ENCODE results near the gene PRKCH. TPM values are rescaled to one million over a fixed set of nuclear protein-coding genes. Genes with fewer than 3 reads are reported as not detected.

PRKCH gene
- total RNA-seq, 1 donor from 2014 or later: 43.0 TPM

- DNase-seq (ENCODE audit: low spot score): no peak
Measured at GRCh38 chr14:61362072-61362750, 40.8 kb downstream of the PRKCH start.

DNA sequence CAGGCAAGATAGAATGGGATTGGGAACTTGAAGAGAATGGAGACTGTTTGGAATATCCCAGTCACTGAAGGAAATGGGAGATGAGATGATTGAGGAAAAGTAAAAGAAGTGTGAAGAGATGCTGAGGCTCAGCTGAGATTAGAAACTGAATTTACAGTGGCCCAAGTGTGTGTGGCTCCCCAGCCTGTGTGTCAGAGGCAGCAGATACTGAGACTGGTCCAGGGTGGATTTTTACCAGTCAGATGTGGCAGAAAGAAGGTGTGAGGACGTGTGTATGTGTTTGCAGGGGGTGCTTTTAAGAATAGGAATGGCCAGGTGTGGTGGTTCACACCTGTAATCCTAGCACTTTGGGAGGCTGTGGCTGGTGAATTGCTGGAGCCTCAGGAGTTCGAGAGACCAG is 42.9 kb downstream of the PRKCH start:
- no peak for DNase-seq (ENCODE audit: low spot score)

DNA sequence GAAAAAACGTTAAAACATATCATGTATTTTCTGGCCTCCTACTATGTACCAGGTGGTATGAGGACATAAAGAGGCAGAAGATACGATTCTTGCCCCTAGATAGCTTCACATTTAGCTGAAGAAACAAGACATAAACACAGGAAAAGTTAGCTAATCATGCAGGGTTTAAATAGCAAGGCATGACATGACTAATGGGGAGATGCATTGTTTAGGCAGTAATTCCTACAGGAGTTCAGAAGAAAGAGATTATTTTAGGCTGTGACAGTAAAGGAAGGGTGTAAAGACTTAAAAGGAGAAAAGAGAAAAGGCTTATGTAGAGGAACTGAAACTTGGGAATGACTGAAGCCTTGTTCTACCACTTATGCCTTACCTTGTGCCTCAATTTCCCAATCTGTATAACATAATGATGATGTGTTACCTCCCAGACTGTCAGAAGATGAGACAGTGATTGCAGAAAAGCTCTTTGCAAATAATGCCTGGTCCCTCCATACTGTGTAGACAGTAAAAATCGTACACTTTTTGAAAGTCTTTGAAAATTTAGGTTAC is 44.4 kb downstream of the PRKCH start:
- DNase-seq (ENCODE audit: low spot score): no peak

GRCh38 chr14:61368114-61368710 is 46.8 kb downstream of the PRKCH start:
- no peak for DNase-seq (ENCODE audit: low spot score)

DNA sequence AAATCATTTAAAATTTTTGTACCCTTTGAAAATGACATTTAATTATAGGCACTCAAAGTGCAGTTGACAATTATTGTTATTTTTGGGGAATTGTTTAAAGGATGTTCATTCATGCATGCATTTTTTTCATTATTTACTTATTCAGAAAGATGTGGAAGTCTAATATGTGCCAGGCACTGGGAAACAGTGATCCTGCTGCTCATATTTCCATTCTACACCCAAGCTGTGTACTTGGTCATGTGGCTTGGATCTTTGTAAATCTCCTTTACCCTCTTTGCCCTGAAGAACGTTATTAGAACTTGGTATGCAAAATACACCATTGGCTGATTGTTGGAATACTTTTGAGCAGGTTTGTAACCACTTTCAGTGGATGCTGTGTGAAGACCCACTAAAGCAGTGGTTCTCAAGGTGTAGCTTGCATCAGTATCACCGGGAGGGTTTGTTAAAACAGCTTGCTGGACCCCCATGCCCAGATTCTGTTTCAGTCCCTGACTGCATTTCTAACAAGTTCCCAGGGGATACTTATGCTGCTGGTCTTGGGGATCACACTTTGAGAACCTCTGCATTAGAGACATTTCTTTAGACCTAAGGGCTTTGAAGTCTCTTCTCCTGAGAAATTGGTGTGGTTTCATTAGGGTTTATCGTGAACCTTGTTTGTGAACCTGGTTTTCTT is 47.5 kb downstream of the PRKCH start:
- DNase-seq (ENCODE audit: low spot score): no peak

DNA sequence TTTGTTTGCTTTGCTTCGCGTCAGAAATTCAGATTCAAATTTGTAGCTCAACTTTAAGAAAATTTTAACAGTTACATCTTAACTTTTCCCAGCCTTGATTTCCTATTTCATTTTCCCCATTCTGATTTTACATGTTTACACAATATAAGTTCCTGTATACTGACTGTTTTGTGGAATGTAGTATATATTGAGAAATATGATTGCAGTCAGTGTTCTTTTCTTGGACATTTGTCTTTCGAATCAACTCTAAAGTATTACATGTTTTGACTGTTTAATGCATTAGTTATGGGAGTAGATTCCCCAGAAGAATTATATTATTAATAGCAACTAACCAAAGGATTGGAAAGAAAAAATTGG is 48.1 kb downstream of the PRKCH start:
- DNase-seq (ENCODE audit: low spot score): no peak

DNA sequence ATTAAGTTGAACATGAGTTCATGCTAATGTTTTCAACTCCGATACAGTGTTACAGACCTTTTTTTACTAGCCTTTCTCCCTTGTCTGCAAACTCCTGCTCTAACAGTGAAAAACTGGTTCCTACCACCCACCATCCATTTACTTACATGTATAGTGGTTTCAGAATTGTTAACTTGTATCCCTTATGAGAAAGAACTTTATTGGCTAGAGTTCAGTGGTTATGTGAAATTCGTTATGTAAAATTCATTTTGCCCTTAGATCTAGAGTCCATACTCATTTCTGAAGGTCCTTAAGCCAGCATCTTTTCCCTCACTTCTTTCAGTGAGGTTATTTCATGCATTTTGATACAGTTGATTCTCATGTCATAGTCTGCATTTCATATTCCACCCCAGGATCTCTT is 51.0 kb downstream of the PRKCH start:
- DNase-seq (ENCODE audit: low spot score): no peak

- DNase-seq (ENCODE audit: low spot score): no peak
Measured at GRCh38 chr14:61372842-61373555, 51.6 kb downstream of the PRKCH start.

- DNase-seq (ENCODE audit: low spot score): no peak
Measured at GRCh38 chr14:61374284-61374683, 52.9 kb downstream of the PRKCH start.

DNA sequence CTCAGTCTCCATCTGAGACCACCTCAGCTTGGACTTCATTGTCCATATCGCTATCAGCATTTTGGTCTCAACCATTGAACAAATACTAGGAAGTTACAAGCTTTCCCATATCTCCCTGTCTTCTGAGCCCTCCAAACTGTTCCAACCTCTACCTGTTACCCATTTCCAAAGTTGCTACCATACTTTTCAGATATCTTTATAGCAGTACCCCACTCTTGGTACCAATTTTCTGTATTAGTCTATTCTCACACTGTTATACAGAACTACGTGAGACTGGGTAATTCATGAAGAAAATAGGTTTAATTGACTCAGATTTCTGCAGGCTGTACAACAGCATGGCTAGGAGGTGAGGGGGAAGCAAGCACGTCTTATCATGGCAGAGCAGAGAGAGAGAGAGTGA is 53.8 kb downstream of the PRKCH start:
- no peak for DNase-seq (ENCODE audit: low spot score)

GRCh38 chr14:61376314-61376713 is 54.9 kb downstream of the PRKCH start:
- DNase-seq (ENCODE audit: low spot score): no peak

GRCh38 chr14:61377749-61378148 is 56.4 kb downstream of the PRKCH start:
- DNase-seq (ENCODE audit: low spot score): no peak

DNA sequence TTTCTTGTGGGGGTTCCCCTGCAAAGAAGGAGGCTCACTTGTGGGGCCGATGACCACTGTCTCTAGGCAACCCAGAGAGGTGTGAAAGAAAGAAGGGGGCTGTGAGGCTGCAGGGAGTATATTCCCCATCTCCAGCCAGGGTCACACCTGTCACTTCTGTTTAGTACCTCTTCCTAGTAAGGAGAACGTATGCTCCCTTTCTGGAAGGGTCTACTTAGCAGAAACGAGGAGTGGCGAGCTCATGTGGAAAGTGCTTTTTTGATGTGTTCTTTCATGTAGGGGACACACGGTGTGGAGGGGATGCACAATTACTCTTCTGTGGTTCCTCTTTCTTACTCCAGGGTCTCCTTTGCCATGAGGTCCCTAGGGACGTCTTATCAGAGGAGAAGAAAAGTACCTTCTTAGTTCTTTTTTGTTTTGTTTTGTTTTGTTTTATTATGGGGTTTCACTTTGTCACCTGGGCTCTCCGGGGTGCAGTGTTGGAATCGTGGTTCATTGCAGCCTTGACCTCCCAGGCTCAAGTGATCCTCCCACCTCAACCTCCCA is 58.3 kb downstream of the PRKCH start:
- DNase-seq (ENCODE audit: low spot score): no peak

DNA sequence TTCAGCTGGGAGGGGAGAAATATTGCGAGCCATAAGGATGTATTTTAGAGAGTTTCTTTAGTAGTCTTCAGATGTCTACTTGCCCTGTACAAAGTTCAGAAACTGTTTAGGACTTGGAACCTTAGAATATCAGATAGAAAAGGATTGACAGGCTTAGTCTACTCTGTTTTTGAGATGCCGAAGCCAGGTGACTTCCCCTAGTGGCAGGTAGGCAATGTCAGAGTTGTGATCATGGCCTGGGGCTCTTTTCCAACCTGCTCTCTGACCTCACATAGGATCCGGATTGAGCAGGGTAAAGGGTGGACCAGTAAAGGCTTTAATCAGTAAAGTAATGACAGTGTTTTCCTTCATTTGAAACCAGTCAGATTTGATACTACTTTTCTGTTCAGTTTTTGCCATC is 59.6 kb downstream of the PRKCH start:
- no peak for DNase-seq (ENCODE audit: low spot score)

DNA sequence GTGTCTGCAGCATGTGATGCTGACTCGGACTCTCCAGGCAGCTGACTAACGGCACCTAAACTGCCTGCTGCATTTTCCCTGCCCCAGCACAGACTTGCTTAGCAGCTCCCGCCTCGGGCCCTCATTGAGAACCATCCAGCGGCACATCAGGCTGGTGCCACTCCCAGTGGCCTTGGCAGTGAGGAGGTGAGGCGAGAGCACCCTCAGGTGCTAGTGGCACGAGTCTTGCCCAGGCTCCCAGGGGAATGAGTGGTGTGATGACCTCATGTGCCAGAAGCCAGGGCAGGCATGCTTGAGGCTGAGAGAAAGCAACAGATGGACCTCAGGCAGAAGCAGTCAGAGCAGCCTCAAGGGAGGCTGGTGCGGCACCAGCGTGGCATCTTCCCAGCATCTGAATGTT is 60.2 kb downstream of the PRKCH start:
- DNase-seq (ENCODE audit: low spot score): no peak

DNA sequence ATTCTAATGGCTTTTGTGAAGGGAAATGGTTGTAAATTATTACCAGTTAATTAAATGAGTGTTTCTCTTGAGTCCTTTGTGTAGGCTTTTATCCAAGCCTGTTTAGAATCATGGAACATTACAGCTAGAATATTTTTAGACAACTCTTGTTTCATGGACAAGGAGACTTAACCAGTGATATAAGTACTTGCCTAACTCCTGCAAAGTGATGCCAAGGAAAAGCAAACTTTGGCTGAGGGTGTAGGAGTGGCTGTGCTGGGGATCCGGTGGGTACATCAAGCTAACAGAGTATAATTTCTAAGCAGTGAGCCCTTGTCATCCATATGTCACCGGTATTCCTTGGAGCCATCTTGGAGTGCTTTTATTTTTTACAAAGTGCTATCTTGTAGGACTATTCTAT is 61.5 kb downstream of the PRKCH start:
- DNase-seq (ENCODE audit: low spot score): no peak

DNA sequence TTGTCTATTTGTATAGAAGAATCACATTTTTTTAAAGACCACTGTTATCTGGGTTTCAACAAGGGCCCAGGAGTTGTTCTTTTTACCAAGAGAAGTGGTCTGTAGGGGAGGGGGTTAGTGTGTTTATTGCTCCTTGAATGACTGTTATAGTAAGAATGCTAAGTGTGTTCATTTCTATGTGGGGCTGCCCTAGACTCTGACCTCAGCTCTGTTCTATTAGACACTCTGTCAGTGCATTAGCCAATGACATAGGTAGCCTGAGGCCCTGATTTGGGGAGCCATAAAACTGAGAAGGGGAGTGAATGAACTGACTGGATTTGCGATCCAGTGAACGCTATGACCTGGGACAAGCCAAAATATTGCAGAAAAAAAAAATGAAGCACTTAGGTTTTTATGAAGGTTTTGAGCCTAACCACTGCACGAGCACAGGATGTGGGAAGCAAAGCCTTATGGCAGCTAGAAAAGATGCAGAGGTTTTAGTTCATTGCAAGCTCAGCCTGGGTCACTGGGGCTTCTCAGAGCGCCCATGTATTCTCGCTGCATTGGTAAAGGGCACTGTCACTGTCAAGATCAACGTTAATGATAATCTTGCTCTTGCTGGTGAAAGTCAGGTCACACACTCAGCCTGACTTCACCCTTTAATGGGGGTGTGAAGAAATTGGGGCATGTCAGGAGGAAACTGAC is 63.8 kb downstream of the PRKCH start:
- no peak for DNase-seq (ENCODE audit: low spot score)

GRCh38 chr14:61386173-61386772 is 64.9 kb downstream of the PRKCH start:
- DNase-seq (ENCODE audit: low spot score): no peak

GRCh38 chr14:61387076-61387475 is 65.7 kb downstream of the PRKCH start:
- DNase-seq (ENCODE audit: low spot score): no peak

DNA sequence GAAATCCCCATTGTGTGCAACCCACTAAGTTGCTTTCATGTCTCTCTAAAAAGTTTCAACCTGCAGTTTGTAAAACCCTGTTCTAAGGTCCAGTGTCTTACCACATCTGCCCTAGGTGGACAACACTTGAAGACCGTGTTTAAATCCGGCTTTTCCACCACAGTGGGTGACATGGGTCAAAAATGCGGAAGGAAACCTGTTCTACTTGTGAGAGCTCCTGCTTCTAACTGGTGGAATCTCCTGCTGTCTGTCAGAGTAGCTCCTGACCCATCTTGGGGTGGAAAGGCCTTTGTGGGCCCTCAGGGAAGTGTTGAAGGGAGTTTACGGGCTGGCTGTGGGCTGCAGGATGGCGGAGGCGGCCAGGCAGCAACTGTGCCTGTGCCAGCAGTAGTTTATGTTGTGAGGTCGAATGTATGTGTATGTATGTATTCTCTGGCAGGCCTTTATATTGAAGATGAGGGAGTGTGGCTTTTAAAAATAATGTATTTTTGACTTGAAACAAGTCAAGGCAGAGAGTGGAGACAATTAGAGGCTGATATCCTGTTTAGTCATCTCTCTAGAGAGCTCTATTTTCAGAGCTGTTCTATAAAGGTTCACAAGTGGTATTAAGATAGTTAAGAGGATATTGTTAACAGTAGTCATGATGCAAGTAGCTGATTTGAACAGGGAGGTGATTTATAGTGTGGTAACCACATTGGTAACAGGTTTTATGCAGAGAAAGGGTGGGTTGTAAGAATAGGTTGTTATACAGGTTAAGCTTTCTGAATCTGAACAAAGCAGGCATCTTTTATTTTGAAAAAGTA is 67.0 kb downstream of the PRKCH start:
- no peak for DNase-seq (ENCODE audit: low spot score)

All from mesenteric fat pad (tissue), 1 donor.